Stimulated activated CD8-positive, alpha-beta memory T cell treated with anti-CD3 and anti-CD28 coated beads, Interleukin-4, amount 100 ng/mL, for 1 hour (primary cell): Measurements from ENCODE around the gene FAT4.

Experiments used
- DNase-seq, 2 donors: peaks; one replicate each; pipeline ENCODE4 v3.0.0-alpha.2; 2020; ENCODE audit warnings: low read depth in 2 of 2, low spot score in 1 of 2

Gene FAT4

GRCh38 chr4:125316401-125316790, 1.6 kb downstream of the FAT4 start:
- no peak for DNase-seq

DNA sequence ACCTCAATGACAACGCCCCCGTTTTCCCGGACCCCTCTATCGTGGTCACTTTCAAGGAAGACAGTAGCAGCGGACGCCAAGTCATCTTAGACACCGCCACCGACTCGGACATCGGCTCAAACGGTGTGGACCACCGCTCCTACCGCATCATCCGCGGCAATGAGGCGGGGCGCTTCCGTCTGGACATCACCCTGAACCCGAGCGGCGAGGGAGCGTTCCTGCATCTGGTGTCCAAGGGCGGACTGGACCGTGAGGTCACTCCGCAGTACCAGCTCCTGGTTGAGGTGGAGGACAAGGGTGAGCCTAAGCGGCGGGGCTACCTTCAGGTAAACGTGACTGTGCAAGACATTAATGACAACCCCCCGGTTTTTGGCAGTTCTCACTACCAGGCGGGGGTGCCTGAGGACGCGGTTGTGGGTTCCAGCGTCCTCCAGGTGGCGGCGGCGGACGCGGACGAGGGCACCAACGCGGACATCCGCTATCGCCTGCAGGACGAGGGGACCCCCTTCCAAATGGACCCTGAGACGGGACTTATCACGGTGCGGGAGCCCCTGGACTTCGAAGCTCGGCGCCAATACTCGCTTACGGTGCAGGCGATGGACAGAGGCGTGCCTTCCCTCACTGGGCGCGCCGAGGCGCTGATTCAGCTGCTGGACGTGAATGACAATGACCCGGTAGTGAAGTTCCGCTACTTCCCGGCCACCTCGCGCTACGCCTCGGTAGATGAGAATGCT, 2.2 kb downstream of the FAT4 start:
- no peak for DNase-seq

GRCh38 chr4:125317525-125317877, 2.7 kb downstream of the FAT4 start:
- no peak for DNase-seq

- DNase-seq: no peak
Observed at GRCh38 chr4:125319311-125319710, 4.6 kb downstream of the FAT4 start.

- no peak for DNase-seq
Observed at GRCh38 chr4:125321709-125322365, 7.1 kb downstream of the FAT4 start.

DNA sequence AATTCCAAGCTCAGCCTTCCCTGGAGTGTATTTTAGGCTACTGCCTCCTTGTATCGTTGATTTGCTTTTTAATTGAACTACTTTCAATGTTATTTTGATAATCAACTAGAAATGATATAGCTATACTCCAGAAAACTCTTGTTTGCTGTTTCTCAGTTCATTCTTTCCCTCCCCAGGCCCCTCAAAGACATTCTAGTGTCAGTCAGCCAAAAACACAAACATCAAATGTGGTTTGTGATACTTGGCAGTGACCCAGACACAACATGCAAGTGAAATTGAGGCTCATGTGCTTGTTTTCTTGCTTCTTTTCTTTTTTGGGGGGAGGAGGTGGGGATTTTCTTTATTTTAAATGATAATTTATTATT, 7.6 kb downstream of the FAT4 start:
- DNase-seq: no peak

DNA sequence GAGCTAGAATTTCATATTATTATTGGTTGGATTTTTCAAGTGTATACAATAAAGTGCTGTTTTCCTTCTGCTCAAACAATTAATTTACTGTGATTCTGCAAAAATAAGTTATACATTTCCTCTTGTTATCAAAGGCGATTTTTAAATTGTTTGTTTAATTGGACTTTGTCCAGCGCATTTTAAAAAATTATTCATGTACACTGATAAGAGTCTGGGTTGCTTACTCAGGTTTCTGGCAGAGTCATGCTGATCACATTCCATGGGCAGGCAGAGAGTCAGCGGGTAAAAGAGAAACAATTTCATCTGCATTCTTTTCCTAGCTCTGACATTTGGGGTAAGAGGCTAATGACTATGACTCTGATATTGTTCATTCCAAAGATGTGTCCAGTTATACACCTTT, 8.9 kb downstream of the FAT4 start:
- DNase-seq: no peak

DNA sequence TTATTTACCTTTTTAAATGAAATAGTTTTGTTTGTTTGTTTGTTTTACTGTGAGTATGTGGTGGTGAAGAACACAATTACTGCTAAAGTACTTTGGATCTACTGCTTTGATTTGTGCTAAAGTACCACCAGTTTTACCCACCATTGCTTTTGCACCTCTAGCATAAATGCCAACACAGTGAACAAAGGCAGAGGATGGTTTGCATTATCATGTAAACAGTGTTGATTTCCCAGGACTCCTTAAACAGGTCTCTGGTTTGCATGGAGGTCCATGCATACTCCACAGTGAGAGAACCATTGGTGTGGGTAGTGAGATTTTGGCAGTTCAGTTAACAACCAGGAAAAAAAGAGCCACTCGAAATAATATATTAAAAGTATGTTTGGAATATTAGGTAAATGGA, 11.0 kb downstream of the FAT4 start:
- DNase-seq: no peak

DNA sequence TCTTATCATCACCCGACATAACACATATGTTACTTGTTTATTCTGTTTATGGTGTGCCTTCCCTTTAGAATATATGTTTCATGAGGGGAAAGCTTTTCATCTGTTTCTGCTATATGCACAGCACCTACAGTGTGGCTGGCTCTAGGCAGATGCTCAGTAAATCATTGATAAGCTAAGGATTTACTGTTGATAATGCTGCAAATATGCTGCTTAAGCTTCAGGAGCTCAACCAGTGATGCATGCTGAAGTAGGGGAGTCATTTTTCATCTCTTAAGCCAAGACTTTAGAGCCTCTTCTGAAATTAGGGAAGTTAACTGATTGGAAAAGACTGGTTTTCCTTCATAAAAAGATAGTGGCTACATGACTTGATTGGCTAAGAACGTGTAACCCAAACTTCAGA, 16.4 kb downstream of the FAT4 start:
- no peak for DNase-seq

- no peak for DNase-seq
Observed at GRCh38 chr4:125334926-125335325, 20.2 kb downstream of the FAT4 start.

GRCh38 chr4:125338814-125339213, 24.1 kb downstream of the FAT4 start:
- no peak for DNase-seq

DNA sequence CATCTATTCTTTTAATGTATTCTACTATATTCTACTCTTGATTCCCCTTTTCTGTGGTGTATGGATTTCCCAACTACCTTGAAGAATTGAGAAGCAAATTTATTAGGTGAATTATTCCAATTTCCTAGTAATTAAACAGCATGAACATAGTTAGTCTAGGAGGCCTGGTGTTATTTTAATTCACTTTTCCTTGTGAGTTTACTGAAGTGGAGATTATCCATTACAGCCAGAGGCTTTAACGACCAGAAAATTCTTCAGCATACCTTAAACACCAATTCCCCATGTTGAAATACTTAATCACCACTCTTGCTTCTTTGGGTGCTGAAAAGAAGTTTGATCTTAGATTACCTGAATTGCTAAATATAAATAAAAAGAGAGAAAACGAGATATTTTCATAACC, 29.4 kb downstream of the FAT4 start:
- DNase-seq: no peak

GRCh38 chr4:125346616-125347015, 31.9 kb downstream of the FAT4 start:
- DNase-seq: no peak

DNA sequence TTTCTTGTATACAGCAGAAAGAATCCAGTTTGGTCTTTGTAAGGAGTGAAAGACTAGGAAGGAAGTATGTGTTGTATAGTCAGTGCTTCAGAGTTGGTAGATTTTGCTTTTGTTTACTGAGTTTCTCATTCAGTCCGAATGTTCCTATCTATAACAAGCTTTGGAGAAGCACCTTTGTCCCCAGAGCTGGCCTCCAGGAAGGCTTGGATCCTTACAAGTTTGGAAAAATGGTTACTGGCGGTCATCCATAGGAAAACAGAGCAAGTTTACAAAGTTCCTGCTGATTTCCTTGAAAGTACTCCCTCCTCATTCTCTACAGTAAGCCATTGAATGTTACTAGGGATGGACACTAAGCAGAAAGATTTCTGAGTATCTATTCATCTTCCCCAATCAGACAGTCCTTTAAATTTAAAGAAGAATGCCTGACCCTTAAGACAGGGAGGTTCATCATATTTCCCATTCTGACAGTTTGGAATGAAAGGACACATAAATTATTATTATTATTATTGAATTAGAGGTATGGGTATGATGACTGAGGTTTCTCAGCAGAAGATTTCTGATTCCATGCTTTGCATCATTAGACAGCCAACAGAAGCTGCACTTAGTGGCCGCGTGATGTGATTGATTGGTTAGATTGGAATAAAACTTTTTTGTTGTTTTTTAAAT, 35.8 kb downstream of the FAT4 start:
- no peak for DNase-seq

DNA sequence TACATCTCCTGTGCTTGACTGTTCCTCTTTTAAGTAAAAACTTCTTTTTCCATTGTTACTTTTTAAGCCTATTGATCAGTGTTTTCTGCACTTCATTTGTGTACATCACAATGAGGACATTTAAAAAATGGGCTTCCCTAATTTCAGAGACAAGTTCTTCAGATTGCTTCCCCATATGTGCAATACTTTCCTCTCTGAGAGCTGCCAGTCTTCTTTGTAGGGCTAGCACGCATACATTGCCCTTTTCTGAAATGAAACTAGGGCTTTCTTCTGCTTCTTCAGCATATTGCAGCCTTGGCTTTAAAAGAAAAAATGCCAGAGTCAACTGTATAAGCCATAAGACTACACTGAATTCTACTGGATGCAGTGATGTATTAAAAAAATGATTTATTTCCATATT, 37.8 kb downstream of the FAT4 start:
- no peak for DNase-seq

- no peak for DNase-seq
Observed at GRCh38 chr4:125353131-125353530, 38.4 kb downstream of the FAT4 start.

- no peak for DNase-seq
Observed at GRCh38 chr4:125355791-125356190, 41.0 kb downstream of the FAT4 start.

- DNase-seq: no peak
Observed at GRCh38 chr4:125357675-125358074, 42.9 kb downstream of the FAT4 start.

- DNase-seq: no peak
Observed at GRCh38 chr4:125358453-125358852, 43.7 kb downstream of the FAT4 start.

- no peak for DNase-seq
Observed at GRCh38 chr4:125359363-125359762, 44.6 kb downstream of the FAT4 start.

- DNase-seq: no peak
Observed at GRCh38 chr4:125359960-125360634, 45.3 kb downstream of the FAT4 start.

GRCh38 chr4:125360727-125361126, 46.0 kb downstream of the FAT4 start:
- no peak for DNase-seq
